SK-N-SH (cell line): ENCODE results near the gene GRK1. TPM values are rescaled to one million over a fixed set of nuclear protein-coding genes. Genes with fewer than 3 reads are reported as not detected.

Experiments used
- CTCF ChIA-PET: fragments of 300-600, 350-600 bp; formaldehyde crosslinking; extraction: SDS; loops from one replicate; lab custom pipeline; 2021; lab: Yijun Ruan, JAX
- POLR2A ChIA-PET: fragments of 350-600 bp; sonication (Branson Sonifier 250); formaldehyde crosslinking; extraction: SDS; loops from one replicate; lab custom pipeline; 2020; ENCODE audit warnings: antibody characterized with exemption, inconsistent platforms; lab: Yijun Ruan, JAX
- DNase-seq: peaks from one replicate; pipeline ENCODE4 v3.0.0; 2012
- H2AFZ ChIP-seq: fragments of 200-600 bp; sonication (generic); 2 replicates; pipeline ENCODE4 v1.8.1; 2016; ENCODE audit warnings: antibody characterized with exemption, mild to moderate bottlenecking, low read depth
- H3F3A ChIP-seq: fragments of 200-600 bp; sonication (generic); replicated peaks from 2 replicates; pipeline ENCODE3; 2016; ENCODE audit warnings: antibody characterized with exemption, mild to moderate bottlenecking; ENCODE audit not compliant: insufficient read depth
- H3K27ac ChIP-seq, 2 experiments: fragments of 200-500 bp in 1 of 2; fragments of 200-600 bp in 1 of 2; sonication (Bioruptor generic) in 1 of 2; sonication (generic), shearing (Covaris generic) in 1 of 2; 2 replicates each; pipeline versions ENCODE4 v1.5.1 to v1.6.1; 2014 to 2016; ENCODE audit warnings: low read depth in 2 of 2, inconsistent platforms in 1 of 2, low read length in 1 of 2, mild to moderate bottlenecking in 1 of 2, mixed read lengths in 1 of 2
- H3K27me3 ChIP-seq: fragments of 200-600 bp; sonication (generic), shearing (Covaris generic); 2 replicates; pipeline ENCODE4 v1.6.1; 2016; ENCODE audit warnings: mixed run types; ENCODE audit not compliant: insufficient read depth
- H3K36me3 ChIP-seq, 2 experiments: fragments of 200-500 bp in 1 of 2; fragments of 200-600 bp in 1 of 2; sonication (Bioruptor generic) in 1 of 2; sonication (generic) in 1 of 2; replicated peaks in 1 of 2; 2 replicates each; pipeline versions ENCODE3 to v1.5.1; 2014 to 2016; ENCODE audit warnings: low read length in 1 of 2, mild to moderate bottlenecking in 1 of 2; ENCODE audit not compliant: insufficient read depth in 2 of 2, control insufficient read depth in 1 of 2
- H3K4me1 ChIP-seq, 2 experiments: fragments of 200-500 bp in 1 of 2; fragments of 200-600 bp in 1 of 2; sonication (Bioruptor generic) in 1 of 2; sonication (generic), shearing (Covaris generic) in 1 of 2; 2 replicates each; pipeline versions ENCODE4 v1.5.1 to v1.6.1; 2014 to 2016; ENCODE audit warnings: low read depth in 1 of 2, low read length in 1 of 2, mixed run types in 1 of 2; ENCODE audit not compliant: insufficient read depth in 2 of 2, control insufficient read depth in 1 of 2
- H3K4me2 ChIP-seq: fragments of 200-600 bp; sonication (generic), shearing (Covaris generic); 2 replicates; pipeline ENCODE4 v1.6.1; 2017; ENCODE audit warnings: mixed run types
- H3K4me3 ChIP-seq, 2 experiments: fragments of 200-500 bp in 1 of 2; fragments of 200-600 bp in 1 of 2; sonication (Bioruptor generic) in 1 of 2; sonication (generic), shearing (Covaris generic) in 1 of 2; 2 replicates each; pipeline versions ENCODE4 v1.5.1 to v1.8.1; 2014 to 2016; ENCODE audit warnings: low read depth in 2 of 2, inconsistent platforms in 1 of 2, low read length in 1 of 2, mild to moderate bottlenecking in 1 of 2, mixed read lengths in 1 of 2, moderate library complexity in 1 of 2
- H3K79me2 ChIP-seq: fragments of 200-600 bp; sonication (generic); 2 replicates; pipeline ENCODE4 v1.8.1; 2017; ENCODE audit warnings: mild to moderate bottlenecking; ENCODE audit not compliant: insufficient read depth
- H3K9ac ChIP-seq: fragments of 200-600 bp; sonication (generic); 2 replicates; pipeline ENCODE4 v1.6.1; 2017; ENCODE audit warnings: mixed run types
- H3K9me2 ChIP-seq: fragments of 200-600 bp; sonication (generic); 2 replicates; pipeline ENCODE4 v1.6.1; 2017; ENCODE audit warnings: mixed run types
- H3K9me3 ChIP-seq: fragments of 200-600 bp; sonication (generic); 2 replicates; pipeline ENCODE4 v1.6.1; 2017; ENCODE audit warnings: mixed run types, mild to moderate bottlenecking, moderate library complexity
- H4K20me1 ChIP-seq: fragments of 200-600 bp; sonication (generic); 2 replicates; pipeline ENCODE4 v1.6.1; 2017; ENCODE audit warnings: mild to moderate bottlenecking, mixed run types; ENCODE audit not compliant: insufficient read depth
- ELF1 ChIP-seq: IDR thresholded peaks from 2 replicates; pipeline ENCODE4 v1.4.0; 2012
- EP300 ChIP-seq, 2 experiments: IDR thresholded peaks; 2 replicates each; pipeline versions ENCODE4 v1.4.0 to v1.6.1; 2012; ENCODE audit warnings: borderline replicate concordance in 1 of 2, low read depth in 1 of 2, low read length in 1 of 2
- EZH2phosphoT487 ChIP-seq: fragments of 200-600 bp; sonication (generic); IDR thresholded peaks from 2 replicates; pipeline ENCODE4 v1.6.1; 2017; ENCODE audit warnings: low read depth, mixed run types, mild to moderate bottlenecking, antibody characterized with exemption, moderate library complexity, borderline replicate concordance
- FOXJ3 ChIP-seq: sonication (generic); formaldehyde crosslinking; IDR thresholded peaks from 2 replicates; pipeline ENCODE4 v1.5.1; 2020; ENCODE audit warnings: mild to moderate bottlenecking, missing genetic modification reagents
- FOXM1 ChIP-seq: IDR thresholded peaks from 2 replicates; pipeline ENCODE4 v1.4.0; 2012; ENCODE audit warnings: low read depth, mild to moderate bottlenecking
- JUND ChIP-seq: IDR thresholded peaks from 2 replicates; pipeline ENCODE4 v1.4.0; 2012
- MEF2A ChIP-seq: IDR thresholded peaks from 2 replicates; pipeline ENCODE4 v1.4.0; 2012; ENCODE audit warnings: low read depth, borderline replicate concordance
- MXI1 ChIP-seq: IDR thresholded peaks from 2 replicates; pipeline ENCODE4 v1.6.1; 2012; ENCODE audit warnings: mild to moderate bottlenecking, low read depth, low read length, improper control_type of control experiment
- NFIC ChIP-seq: IDR thresholded peaks from 2 replicates; pipeline ENCODE4 v1.4.0; 2012; ENCODE audit warnings: borderline replicate concordance
- RAD21 ChIP-seq: IDR thresholded peaks from 2 replicates; pipeline ENCODE4 v1.6.1; 2012; ENCODE audit warnings: mild to moderate bottlenecking, low read length
- RFX5 ChIP-seq: IDR thresholded peaks from 2 replicates; pipeline ENCODE4 v1.6.1; 2012; ENCODE audit warnings: mild to moderate bottlenecking, improper control_type of control experiment, low read length
- SMC3 ChIP-seq: IDR thresholded peaks from 2 replicates; pipeline ENCODE4 v1.6.1; 2012; ENCODE audit warnings: low read depth, low read length, improper control_type of control experiment
- TCF12 ChIP-seq: IDR thresholded peaks from 2 replicates; pipeline ENCODE4 v1.4.0; 2012
- TEAD4 ChIP-seq: IDR thresholded peaks from 2 replicates; pipeline ENCODE4 v1.4.0; 2012; ENCODE audit warnings: mild to moderate bottlenecking, borderline replicate concordance; ENCODE audit not compliant: insufficient read depth
- YY1 ChIP-seq: IDR thresholded peaks from 2 replicates; pipeline ENCODE4 v1.4.0; 2012; ENCODE audit warnings: low read depth, mild to moderate bottlenecking
- WGBS: methylation state at CpG from one replicate; pipeline ENCODE4 v1.1.6; 2017; ENCODE audit warnings: low lambda C conversion rate; 5-methylcytosine and 5-hydroxymethylcytosine counted together
- polyA plus RNA-seq, 3 experiments: library from polyadenylated mRNA; depleted of rRNA; stranded (reverse); fragments of >200 nt; gene quantifications; 2 replicates each; pipeline ENCODE4 v1.2.3, GENCODE V29; 2012
- TF ChIP-seq, protein P1 (sequence below): fragments of 150-350 bp; IDR thresholded peaks from 2 replicates; pipeline ENCODE4 v1.6.1; 2016; ENCODE audit warnings: mild to moderate bottlenecking, low read depth, low read length
- TF ChIP-seq, protein P2 (sequence below): IDR thresholded peaks from 2 replicates; pipeline ENCODE4 v1.4.0; 2012; ENCODE audit warnings: low read depth, borderline replicate concordance
- TF ChIP-seq, protein P3 (sequence below): fragments of 200-600 bp; sonication (generic); IDR thresholded peaks from 2 replicates; pipeline ENCODE4 v1.6.1; 2017; ENCODE audit warnings: antibody characterized with exemption, mild to moderate bottlenecking, moderate library complexity
- TF ChIP-seq, protein P4 (sequence below): IDR thresholded peaks from 2 replicates; pipeline ENCODE4 v1.4.0; 2012; ENCODE audit warnings: low read depth, borderline replicate concordance

Gene GRK1
- polyA plus RNA-seq, 1 of the 3 experiments (the other 2 are of a cell fraction), result 0.12 TPM

DNA sequence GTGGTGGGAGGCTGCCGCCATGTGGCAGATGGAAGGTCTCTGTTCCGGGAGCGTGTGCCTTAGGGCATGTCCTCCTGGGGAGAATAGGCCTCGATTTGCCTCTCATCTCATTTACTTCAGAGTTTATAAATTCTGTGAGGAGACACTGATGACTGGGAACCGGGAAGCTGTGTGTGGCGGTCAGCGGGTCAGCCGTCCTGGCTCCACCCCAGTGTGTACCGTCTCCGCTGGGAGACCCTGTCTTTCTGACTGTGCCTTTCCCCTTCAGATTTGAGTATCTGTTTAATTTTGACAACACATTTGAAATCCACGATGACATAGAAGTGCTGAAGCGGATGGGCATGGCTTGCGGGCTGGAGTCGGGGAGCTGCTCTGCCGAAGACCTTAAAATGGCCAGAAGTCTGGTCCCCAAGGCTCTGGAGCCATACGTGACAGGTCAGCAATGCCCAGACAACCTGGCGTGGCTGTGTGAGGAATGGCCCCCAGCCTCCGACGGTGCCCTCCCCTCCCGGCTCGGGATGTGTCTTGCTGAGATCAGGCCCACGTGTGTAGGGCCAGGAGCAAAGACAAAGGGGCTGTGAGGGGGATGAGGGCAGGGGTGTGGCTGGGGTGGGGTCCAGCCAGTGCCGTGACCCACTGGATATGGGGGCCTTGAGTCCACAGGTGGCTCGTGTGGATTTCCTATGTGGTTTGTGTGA lies 30.6 kb upstream of the GRK1 start:
- no peak for DNase-seq
- Histone ChIP-seq H2AFZ (no peak overlapping the region), H3F3A (no peaks in the 10 kb centered on the region), H4K20me1 (no peaks in the 10 kb centered on the region), H3K4me1 (peaks cover 0 to 17% of the 10 kb centered on the region in 2 experiments; a peak in 2 of 4 replicates), H3K27ac (no peak overlapping the region), H3K4me2 (no peak overlapping the region), H3K36me3 (peaks cover 38 to 79% of the 10 kb centered on the region in 2 experiments), H3K9me2 (no peaks in the 10 kb centered on the region), H3K9me3 (no peaks in the 10 kb centered on the region), H3K9ac (no peak overlapping the region), H3K27me3 (no peaks in the 10 kb centered on the region), H3K79me2 (no peaks in the 10 kb centered on the region; the same call in 1 of the 2 replicates), H3K4me3 (no peak overlapping the region)
- TF ChIP-seq MXI1, result no peak
- TF ChIP-seq, protein P1, sequence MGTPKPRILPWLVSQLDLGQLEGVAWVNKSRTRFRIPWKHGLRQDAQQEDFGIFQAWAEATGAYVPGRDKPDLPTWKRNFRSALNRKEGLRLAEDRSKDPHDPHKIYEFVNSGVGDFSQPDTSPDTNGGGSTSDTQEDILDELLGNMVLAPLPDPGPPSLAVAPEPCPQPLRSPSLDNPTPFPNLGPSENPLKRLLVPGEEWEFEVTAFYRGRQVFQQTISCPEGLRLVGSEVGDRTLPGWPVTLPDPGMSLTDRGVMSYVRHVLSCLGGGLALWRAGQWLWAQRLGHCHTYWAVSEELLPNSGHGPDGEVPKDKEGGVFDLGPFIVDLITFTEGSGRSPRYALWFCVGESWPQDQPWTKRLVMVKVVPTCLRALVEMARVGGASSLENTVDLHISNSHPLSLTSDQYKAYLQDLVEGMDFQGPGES, result no peak
- POLR2A ChIA-PET, result no interaction called here
- CTCF ChIA-PET, result no interaction called here
- 90% methylated on average over 19 of the region's 24 CpGs for WGBS

DNA sequence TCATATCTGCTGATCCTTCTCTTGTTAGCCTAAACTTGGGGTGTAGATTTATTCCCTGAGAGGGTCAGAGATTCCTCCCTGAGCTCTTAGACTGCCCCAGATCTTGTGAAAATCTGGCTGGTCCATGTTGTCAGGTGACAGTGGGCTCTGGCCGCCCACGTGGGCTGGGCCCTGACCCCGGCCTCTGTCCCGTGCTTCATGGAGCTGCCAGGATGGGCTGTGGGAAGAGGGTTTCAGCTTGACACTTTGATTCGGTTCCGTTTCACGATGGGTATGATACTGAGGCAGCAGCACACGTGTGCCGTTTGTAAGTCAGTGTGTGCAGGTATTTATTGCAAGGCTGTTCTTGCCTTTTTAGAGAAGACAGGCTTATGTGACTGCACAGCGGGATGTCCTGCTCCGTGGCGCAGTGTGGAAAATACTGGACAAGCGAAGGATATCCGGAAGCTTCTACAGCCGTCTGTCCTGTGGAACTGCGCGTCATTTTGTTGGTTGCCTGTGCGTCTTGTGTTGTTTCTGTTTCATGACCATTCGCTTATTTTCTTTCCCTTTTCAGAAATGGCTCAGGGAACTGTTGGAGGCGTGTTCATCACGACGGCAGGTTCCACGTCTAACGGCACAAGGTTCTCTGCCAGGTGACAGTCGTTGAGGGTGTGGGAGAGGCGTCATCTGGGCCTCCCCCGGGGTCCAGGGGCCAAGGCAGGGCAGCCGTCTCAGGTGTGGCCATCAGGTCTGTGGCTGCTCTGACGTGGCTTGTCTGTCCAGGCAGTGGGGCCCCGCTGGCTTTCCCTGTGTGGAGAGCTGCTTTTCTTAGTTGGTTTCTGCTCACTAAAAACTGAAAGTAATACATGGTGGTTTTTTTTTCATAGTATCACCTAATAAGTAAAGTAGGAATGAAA lies 29.5 kb upstream of the GRK1 start:
- no peaks in the 10 kb centered on the region for H4K20me1 ChIP-seq
- H3K27ac ChIP-seq, result no peak overlapping the region; a peak in 1 of 4 replicates
- no peaks in the 10 kb centered on the region for H3K9me2 ChIP-seq
- no peak overlapping the region for H3K4me2 ChIP-seq
- ChIA-PET POLR2A (no interaction called here), CTCF (interaction anchor here (0.6 to 1.5 kb wide), 2 partner anchors 87 to 609 kb away, joined by 3 to 4 read pairs; no protein-coding TSS in a partner anchor)
- DNase-seq, result no peak
- no peaks in the 10 kb centered on the region for H3K79me2 ChIP-seq
- H3K9me3 ChIP-seq, result no peaks in the 10 kb centered on the region
- TF ChIP-seq RAD21 (no peak), EP300 (IDR thresholded peaks at IDR 0.05; ENCODE audit: borderline replicate concordance in 1 of 2, low read depth in 1 of 2, low read length in 1 of 2) (no peak), EZH2phosphoT487 (no peak), TCF12 (no peak), FOXJ3 (CRISPR knock-in tag) (no peak), NFIC (no peak), RFX5 (no peak), MEF2A (no peak), SMC3 (no peak), YY1 (no peak), TEAD4 (no peak), ELF1 (no peak), FOXM1 (no peak), MXI1 (no peak), JUND (no peak)
- TF ChIP-seq, protein P2, sequence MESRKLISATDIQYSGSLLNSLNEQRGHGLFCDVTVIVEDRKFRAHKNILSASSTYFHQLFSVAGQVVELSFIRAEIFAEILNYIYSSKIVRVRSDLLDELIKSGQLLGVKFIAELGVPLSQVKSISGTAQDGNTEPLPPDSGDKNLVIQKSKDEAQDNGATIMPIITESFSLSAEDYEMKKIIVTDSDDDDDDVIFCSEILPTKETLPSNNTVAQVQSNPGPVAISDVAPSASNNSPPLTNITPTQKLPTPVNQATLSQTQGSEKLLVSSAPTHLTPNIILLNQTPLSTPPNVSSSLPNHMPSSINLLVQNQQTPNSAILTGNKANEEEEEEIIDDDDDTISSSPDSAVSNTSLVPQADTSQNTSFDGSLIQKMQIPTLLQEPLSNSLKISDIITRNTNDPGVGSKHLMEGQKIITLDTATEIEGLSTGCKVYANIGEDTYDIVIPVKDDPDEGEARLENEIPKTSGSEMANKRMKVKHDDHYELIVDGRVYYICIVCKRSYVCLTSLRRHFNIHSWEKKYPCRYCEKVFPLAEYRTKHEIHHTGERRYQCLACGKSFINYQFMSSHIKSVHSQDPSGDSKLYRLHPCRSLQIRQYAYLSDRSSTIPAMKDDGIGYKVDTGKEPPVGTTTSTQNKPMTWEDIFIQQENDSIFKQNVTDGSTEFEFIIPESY, result no peak
- TF ChIP-seq, protein P3, sequence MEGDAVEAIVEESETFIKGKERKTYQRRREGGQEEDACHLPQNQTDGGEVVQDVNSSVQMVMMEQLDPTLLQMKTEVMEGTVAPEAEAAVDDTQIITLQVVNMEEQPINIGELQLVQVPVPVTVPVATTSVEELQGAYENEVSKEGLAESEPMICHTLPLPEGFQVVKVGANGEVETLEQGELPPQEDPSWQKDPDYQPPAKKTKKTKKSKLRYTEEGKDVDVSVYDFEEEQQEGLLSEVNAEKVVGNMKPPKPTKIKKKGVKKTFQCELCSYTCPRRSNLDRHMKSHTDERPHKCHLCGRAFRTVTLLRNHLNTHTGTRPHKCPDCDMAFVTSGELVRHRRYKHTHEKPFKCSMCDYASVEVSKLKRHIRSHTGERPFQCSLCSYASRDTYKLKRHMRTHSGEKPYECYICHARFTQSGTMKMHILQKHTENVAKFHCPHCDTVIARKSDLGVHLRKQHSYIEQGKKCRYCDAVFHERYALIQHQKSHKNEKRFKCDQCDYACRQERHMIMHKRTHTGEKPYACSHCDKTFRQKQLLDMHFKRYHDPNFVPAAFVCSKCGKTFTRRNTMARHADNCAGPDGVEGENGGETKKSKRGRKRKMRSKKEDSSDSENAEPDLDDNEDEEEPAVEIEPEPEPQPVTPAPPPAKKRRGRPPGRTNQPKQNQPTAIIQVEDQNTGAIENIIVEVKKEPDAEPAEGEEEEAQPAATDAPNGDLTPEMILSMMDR, result no peak
- TF ChIP-seq, protein P4, sequence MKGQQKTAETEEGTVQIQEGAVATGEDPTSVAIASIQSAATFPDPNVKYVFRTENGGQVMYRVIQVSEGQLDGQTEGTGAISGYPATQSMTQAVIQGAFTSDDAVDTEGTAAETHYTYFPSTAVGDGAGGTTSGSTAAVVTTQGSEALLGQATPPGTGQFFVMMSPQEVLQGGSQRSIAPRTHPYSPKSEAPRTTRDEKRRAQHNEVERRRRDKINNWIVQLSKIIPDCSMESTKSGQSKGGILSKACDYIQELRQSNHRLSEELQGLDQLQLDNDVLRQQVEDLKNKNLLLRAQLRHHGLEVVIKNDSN, result no peak
- H3F3A ChIP-seq, result no peaks in the 10 kb centered on the region
- 95% methylated on average over 30 of the region's 30 CpGs for WGBS
- no peak overlapping the region for H2AFZ ChIP-seq
- no peak overlapping the region for H3K4me3 ChIP-seq
- H3K9ac ChIP-seq, result no peak overlapping the region
- H3K4me1 ChIP-seq, result peaks cover 0 to 19% of the 10 kb centered on the region in 2 experiments; a peak in 2 of 4 replicates
- no peaks in the 10 kb centered on the region for H3K27me3 ChIP-seq
- H3K36me3 ChIP-seq, result peaks cover 42 to 81% of the 10 kb centered on the region in 2 experiments
